ENCODE results near the gene LIPF. TPM values are rescaled to one million over a fixed set of nuclear protein-coding genes. Genes with fewer than 3 reads are reported as not detected.

The LIPF gene
- polyA plus RNA-seq, 1 of the 3 experiments (the other 2 are of a cell fraction) = 0.07 TPM

DNA sequence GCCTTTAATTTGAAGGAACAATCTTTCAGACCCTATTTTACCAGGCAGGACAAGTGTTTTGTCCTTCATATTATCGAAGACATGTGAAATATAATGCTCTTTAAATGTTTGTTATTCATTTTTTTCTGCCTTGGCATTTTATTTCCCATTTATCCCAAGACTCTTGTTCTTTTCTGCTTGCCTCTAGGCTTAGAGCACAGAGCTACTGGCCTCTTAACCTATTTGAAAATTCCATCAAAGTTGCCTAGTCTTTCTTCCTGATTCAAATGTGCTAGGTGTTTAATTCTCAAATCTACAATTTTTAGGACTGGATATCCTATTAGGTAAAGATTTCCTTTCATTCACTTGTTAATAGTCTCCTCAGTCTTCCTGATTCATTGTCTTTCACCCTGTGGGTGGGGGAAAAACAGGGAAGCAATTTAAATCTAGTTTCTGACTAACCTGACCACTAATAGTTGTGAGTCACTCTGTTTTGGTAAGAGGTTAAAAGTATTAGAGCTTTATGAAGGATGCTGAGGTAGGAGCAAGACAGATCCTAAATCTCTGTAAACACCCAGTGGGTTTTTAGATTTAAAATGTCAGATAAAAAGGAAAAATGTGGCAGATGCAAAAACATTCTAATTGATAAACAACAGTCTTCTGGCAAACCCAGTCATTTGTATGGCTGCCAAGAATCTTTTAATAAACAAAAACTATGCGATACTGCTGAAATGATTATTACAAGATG is 43.4 kb downstream of the LIPF start:
- no peak overlapping the region; the same call in 1 of the 2 replicates for H3K9ac ChIP-seq
- peak overlapping the region in 1 of 2 experiments; percentile 57; a peak in 2 of 4 replicates for H3K27ac ChIP-seq (ENCODE audit: low read depth in 2 of 2, low read length in 1 of 2)
- TF ChIP-seq CHD2 (IDR thresholded peaks at IDR 0.05; ENCODE audit: low read length, partially characterized antibody) (no peak), GATA2 (CRISPR knock-in tag; IDR thresholded peaks at IDR 0.05) (no peak), SMC3 (IDR thresholded peaks at IDR 0.05; ENCODE audit: low read depth, low read length) (no peak), FOXM1 (IDR thresholded peaks at IDR 0.05; ENCODE audit: low read depth) (0 out of 2 replicates have a peak, but pooled peaks have one; percentile 18), RAD21 (IDR thresholded peaks at IDR 0.05; ENCODE audit: low read length) (no peak), POLR2AphosphoS5 (IDR thresholded peaks at IDR 0.05; ENCODE audit: low read depth, low read length) (no peak), TCF12 (IDR thresholded peaks at IDR 0.05) (peak; percentile 71), TAF1 (IDR thresholded peaks at IDR 0.05; ENCODE audit: borderline replicate concordance, low read depth, low read length) (no peak), JUND (IDR thresholded peaks at IDR 0.05) (peak; percentile 81), TEAD4 (IDR thresholded peaks at IDR 0.05; ENCODE audit: borderline replicate concordance, insufficient read depth) (peak; percentile 32; the same call in 1 of the 2 replicates), NFIC (IDR thresholded peaks at IDR 0.05; ENCODE audit: borderline replicate concordance) (peak; percentile 47; the same call in 1 of the 2 replicates), RXRA (IDR thresholded peaks at IDR 0.05; ENCODE audit: borderline replicate concordance, low read depth) (peak; percentile 53; the same call in 1 of the 2 replicates), RFX5 (IDR thresholded peaks at IDR 0.05; ENCODE audit: low read length) (no peak), NRF1 (IDR thresholded peaks at IDR 0.05; ENCODE audit: low read depth, low read length) (no peak), FOSL2 (IDR thresholded peaks at IDR 0.05; ENCODE audit: borderline replicate concordance, low read depth) (peak; percentile 76), GABPA (IDR thresholded peaks at IDR 0.05; ENCODE audit: low read depth) (no peak), FOXJ3 (CRISPR knock-in tag; IDR thresholded peaks at IDR 0.05) (no peak), EZH2phosphoT487 (IDR thresholded peaks at IDR 0.05; ENCODE audit: borderline replicate concordance, low read depth) (no peak), ELF1 (IDR thresholded peaks at IDR 0.05) (peak; percentile 33; the same call in 1 of the 2 replicates), EP300 (IDR thresholded peaks at IDR 0.05; ENCODE audit: borderline replicate concordance in 1 of 2, low read depth in 1 of 2, low read length in 1 of 2) (peak in 1 of 2 experiments; percentile 65; a peak in 2 of 4 replicates), YY1 (IDR thresholded peaks at IDR 0.05; ENCODE audit: low read depth) (no peak), SIN3A (IDR thresholded peaks at IDR 0.05; ENCODE audit: borderline replicate concordance, low read depth, low read length) (no peak), MEF2A (IDR thresholded peaks at IDR 0.05; ENCODE audit: borderline replicate concordance, low read depth) (peak; percentile 58), MXI1 (IDR thresholded peaks at IDR 0.05; ENCODE audit: low read depth, low read length) (no peak)
- TF ChIP-seq, protein P1, sequence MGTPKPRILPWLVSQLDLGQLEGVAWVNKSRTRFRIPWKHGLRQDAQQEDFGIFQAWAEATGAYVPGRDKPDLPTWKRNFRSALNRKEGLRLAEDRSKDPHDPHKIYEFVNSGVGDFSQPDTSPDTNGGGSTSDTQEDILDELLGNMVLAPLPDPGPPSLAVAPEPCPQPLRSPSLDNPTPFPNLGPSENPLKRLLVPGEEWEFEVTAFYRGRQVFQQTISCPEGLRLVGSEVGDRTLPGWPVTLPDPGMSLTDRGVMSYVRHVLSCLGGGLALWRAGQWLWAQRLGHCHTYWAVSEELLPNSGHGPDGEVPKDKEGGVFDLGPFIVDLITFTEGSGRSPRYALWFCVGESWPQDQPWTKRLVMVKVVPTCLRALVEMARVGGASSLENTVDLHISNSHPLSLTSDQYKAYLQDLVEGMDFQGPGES (IDR thresholded peaks at IDR 0.05; ENCODE audit: low read depth, low read length) = no peak
- TF ChIP-seq, protein P2, sequence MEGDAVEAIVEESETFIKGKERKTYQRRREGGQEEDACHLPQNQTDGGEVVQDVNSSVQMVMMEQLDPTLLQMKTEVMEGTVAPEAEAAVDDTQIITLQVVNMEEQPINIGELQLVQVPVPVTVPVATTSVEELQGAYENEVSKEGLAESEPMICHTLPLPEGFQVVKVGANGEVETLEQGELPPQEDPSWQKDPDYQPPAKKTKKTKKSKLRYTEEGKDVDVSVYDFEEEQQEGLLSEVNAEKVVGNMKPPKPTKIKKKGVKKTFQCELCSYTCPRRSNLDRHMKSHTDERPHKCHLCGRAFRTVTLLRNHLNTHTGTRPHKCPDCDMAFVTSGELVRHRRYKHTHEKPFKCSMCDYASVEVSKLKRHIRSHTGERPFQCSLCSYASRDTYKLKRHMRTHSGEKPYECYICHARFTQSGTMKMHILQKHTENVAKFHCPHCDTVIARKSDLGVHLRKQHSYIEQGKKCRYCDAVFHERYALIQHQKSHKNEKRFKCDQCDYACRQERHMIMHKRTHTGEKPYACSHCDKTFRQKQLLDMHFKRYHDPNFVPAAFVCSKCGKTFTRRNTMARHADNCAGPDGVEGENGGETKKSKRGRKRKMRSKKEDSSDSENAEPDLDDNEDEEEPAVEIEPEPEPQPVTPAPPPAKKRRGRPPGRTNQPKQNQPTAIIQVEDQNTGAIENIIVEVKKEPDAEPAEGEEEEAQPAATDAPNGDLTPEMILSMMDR (IDR thresholded peaks at IDR 0.05) = no peak
- TF ChIP-seq, protein P3, sequence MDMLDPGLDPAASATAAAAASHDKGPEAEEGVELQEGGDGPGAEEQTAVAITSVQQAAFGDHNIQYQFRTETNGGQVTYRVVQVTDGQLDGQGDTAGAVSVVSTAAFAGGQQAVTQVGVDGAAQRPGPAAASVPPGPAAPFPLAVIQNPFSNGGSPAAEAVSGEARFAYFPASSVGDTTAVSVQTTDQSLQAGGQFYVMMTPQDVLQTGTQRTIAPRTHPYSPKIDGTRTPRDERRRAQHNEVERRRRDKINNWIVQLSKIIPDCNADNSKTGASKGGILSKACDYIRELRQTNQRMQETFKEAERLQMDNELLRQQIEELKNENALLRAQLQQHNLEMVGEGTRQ (IDR thresholded peaks at IDR 0.05; ENCODE audit: borderline replicate concordance, low read depth, low read length) = no peak
- TF ChIP-seq, protein P4, sequence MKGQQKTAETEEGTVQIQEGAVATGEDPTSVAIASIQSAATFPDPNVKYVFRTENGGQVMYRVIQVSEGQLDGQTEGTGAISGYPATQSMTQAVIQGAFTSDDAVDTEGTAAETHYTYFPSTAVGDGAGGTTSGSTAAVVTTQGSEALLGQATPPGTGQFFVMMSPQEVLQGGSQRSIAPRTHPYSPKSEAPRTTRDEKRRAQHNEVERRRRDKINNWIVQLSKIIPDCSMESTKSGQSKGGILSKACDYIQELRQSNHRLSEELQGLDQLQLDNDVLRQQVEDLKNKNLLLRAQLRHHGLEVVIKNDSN (IDR thresholded peaks at IDR 0.05; ENCODE audit: borderline replicate concordance, low read depth) = no peak
- TF ChIP-seq, protein P5, sequence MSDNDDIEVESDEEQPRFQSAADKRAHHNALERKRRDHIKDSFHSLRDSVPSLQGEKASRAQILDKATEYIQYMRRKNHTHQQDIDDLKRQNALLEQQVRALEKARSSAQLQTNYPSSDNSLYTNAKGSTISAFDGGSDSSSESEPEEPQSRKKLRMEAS (IDR thresholded peaks at IDR 0.05; ENCODE audit: low read depth) = 0 out of 2 replicates have a peak, but pooled peaks have one; percentile 16

More for the DNA sequence above, 43.4 kb downstream of the LIPF start:
- no peak overlapping the region for H3K4me3 ChIP-seq (ENCODE audit: low read depth in 2 of 2, low read length in 1 of 2)
- no peaks in the 10 kb centered on the region for H3K9me3 ChIP-seq
- no peak overlapping the region for H2AFZ ChIP-seq (ENCODE audit: low read depth)
- ChIA-PET POLR2A (no interaction called here), CTCF (interaction anchor here (0.5 kb wide), 1 partner anchor 25 kb away, joined by 3 read pairs; no protein-coding TSS in a partner anchor)
- DNase-seq = no peak
- H3K4me1 ChIP-seq (ENCODE audit: control insufficient read depth in 1 of 2, insufficient read depth in 2 of 2, low read depth in 1 of 2, low read length in 1 of 2) = peaks cover 4 to 12% of the 10 kb centered on the region in 2 experiments; a peak in 2 of 4 replicates
- no peaks in the 10 kb centered on the region for H3K9me2 ChIP-seq
- H4K20me1 ChIP-seq (ENCODE audit: insufficient read depth) = no peaks in the 10 kb centered on the region
- no peaks in the 10 kb centered on the region for H3K79me2 ChIP-seq (ENCODE audit: insufficient read depth)
- no peaks in the 10 kb centered on the region for H3K27me3 ChIP-seq (ENCODE audit: insufficient read depth)
- peak overlapping the region; percentile 29; the same call in 1 of the 2 replicates for H3K4me2 ChIP-seq
- H3F3A ChIP-seq (replicated peaks; ENCODE audit: insufficient read depth) = peaks cover 13% of the 10 kb centered on the region
- no peaks in the 10 kb centered on the region for H3K36me3 ChIP-seq (replicated peaks in 1 of 2; ENCODE audit: control insufficient read depth in 1 of 2, insufficient read depth in 2 of 2, low read length in 1 of 2)
- WGBS (ENCODE audit: low lambda C conversion rate) = 35% methylated on average over 2 of the region's 2 CpGs

Measured in SK-N-SH (cell line).